CD4-positive, alpha-beta T cell treated with Interleukin-1 beta for 1 hour (primary cell): ENCODE measurements around the gene RNF187.
A peak's percentile ranks its signal among the peaks of the same experiment; 100 is the strongest.
"Not testable (repeated sequence)": the region's sequence is repeated elsewhere in the genome, so short reads cannot be mapped to it uniquely, and the experiment has no call there.

Experiments
- DNase-seq, 2 donors: peaks; one replicate each; pipeline ENCODE4 v3.0.0-alpha.2; 2020 to 2022

The RNF187 gene

DNA sequence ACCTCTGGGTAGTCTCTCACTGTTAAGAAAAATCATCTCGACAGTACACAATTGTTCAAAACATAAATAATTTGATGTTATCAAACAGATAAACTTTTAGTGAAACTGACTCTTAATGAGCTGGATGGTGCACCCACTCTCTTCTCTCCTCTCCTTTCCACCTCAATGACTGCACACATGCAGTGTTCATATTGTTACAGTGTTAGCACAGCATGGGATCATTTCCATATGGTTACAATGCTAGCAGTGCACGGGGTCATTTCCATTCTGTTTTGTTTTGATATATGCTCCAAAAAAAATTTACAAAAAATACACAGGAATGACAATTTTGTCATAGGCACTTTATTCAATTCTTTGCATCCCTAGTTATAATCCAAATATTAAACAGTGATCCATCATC, 26.4 kb upstream of the RNF187 start:
- DNase-seq = no peak

DNA sequence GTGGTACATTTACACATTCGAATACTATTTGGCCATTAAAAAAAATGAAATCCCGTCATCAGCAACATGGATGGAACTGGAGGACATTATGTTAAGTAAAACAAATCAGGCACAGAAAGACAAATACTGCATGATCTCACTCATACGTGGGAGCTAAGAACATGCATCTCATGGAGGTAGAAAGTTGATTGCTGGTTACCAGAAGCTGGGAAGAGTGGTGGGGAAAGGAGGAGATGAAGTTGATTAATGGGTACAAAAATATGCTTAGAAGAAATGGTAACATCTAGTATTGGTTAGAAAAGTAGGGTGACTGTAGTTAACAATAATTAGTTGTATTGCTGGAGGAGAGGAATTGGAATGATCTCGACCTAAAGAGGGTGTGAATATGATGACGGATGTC, 24.6 kb upstream of the RNF187 start:
- no peak for DNase-seq

DNA sequence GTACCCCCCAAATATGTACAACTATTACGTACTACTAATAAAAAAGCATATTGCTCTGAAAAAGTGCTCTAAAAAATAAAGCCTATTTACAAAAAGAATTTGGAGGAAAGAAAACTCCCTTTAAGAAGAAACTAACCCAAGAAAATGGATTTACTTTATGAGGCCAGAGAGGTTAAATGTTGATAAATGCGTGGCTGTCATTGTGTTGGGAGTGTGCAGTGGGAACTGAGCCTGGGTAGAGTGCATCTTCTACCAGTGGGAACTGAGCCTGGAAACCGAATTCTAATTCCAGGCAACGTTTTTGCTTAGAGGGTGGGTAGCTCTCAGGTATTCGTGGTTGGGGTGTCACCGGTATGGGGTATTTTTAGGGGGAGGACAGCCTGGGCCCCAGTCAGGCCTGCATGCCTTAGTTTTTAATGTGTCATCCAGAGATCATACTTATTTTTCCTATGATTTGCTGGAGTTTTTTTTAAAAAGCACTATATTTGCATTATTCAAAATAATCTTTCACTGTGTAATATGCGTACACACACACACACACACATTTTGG, 24.1 kb upstream of the RNF187 start:
- DNase-seq = no peak

DNA sequence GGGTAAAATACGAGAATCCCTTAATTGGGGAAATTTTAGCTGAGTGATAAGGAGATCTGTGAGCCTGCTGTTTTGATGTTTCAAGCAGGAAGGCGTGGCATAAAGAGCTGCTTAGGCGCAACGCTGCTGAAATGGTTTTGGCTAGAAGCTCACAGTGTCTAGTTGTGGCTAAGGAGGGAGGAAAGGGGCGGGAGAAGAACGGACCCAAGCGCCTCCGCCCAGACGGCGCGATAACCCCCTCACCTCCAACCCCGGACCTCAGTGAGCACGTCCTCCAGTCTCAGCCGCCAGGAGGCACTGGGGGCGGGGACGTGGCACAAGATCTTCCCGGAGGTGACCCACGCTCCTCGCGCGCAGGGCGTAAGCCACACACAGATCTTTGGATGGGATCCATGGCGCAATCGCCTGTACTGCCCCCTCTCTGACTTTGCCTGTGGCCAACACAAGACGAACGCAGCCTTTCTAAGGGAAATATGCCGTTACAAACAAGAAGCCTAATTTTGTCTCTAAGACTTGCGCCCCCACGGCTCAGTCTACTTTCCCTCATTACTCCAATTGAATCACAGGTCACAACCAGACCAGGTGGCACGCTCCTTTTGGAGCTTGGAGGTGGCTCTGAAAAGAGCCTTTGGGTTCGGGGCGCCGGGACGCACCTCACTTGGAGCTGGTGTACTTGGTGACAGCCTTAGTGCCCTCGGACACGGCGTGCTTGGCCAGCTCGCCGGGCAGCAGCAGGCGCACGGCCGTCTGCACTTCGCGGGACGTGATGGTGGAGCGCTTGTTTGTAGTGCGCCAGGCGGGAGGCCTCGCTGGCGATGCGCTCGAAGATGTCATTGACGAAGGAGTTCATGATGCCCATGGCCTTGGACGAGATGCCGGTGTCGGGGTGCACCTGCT, 23.4 kb upstream of the RNF187 start:
- DNase-seq = peak; percentile 51 to 64

DNA sequence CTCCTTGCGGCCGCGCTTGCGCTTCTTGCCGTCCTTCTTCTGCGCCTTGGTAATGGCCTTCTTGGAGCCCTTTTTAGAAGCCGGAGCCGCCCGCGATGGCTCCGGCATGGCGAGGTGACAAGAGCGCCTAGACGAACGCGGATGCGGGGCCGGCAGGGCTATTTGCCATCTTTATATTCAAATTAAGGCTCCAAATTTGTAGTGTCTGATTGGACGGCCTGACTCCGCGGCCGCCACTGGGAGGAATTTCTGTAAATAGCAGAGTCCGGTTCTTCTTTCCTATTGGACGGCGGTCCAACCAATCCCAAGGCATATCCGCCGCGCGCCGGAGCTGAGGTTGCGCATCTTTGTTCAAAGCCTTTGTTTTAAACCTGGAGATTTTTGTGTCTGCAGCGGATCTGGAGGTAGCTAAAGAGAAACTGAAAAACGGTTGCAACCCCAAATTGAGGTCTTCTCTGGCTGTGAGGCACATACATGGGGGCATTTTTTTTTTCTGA, 22.6 kb upstream of the RNF187 start:
- peak; percentile 87 to 92 for DNase-seq

DNA sequence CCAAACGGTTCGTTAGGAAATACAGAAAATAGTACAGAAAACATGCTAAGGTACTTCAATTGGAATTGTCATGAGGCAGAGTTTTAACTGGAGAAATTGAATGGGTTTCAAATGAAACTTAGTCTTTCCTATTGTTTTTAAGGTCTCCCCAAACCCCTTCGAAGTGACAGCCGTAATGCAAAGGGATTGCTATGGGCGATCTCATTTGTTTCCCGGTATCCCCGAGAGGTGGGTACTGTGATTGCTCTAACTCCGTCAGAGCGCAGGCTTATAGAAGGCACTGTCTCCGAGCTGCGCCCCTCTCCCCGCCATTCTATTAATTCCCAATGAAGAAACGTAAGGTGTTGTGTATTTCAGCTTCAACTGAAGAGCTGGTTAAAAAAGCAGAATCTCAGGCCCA, 22.0 kb upstream of the RNF187 start:
- no peak for DNase-seq

DNA sequence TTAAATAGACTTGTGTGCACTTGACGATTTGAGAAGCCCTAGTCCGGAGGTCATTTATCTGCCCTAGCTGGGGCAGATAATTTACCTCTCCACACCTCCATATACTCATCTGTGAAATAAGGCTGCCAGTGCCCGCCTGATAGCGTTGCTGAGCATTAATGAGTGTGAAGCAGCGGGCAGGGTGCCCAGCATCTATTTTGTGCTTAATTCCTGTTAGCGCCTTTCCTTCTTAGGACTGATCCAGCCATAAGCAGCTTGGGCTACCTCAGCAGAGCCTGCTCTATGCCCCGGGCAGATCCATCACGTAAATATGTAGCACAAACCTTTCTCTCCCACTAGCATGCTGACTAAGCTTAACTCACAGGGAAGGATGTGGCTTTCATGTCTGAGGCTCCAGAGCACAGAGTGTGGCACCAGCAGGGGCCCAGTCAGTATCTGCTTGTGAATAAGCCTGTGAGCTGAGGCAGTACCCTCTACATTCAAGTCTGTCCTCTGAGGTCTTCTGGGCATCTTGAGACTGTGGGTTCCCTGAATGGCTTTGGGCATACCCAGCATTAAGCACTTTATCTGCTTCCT, 21.5 kb upstream of the RNF187 start:
- peak in 1 of 2 donors; percentile 42 for DNase-seq

DNA sequence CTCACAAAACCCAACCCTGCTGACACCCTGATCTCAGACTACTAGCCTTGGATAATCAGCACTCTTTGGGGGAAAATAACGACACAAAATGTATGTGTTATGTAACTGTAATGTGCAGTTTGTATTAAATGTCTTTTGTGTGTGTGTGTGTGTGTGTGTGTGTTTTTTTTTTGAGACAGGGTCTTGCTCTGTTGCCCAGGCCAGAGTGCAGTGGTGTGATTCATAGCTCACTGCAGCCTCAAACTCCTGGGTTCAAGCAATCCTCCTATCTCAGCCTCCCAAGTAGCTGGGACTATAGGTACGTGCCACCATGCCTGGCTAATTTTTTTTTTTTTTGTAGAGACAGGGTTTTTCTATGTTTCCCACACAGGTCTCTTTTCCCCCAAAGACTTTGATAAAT, 19.0 kb upstream of the RNF187 start:
- DNase-seq = not testable (repeated sequence)

DNA sequence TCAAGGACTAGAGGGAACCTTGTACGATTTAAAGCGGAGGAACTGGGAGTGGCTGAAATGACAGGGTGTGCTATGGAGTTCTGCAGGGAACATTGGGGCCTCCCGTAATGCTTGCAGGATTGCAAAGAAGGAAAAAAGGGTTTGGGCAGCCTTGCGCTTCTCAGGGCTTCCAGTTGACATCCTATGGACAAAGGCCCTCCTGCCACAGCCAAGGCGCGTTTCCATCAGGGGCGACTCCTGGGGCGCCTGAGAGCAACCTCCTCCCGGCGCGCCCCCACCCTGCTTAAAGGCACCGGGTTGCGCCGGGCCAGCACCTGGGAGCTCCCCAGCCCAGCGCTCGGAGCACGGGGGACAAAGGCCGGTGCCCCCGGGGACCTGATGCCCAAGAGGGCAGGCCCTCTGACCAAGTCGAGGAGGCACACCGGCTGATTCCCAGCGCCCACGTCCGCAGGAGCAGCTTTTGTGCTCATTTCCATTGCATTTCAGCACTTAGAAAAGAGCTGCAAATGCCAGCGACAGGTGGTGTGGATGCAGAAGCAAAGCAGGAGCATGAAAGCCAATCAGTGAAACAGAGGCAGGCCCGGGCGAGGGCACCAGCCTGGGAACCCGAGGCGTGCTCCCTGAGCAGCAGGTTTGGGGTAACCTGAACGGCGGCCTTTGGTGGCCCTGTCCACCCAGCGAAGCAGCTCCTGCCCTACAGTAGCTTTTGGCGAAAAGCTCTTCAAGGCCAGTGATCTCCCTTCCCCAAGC, 17.6 kb upstream of the RNF187 start:
- DNase-seq = no peak

DNA sequence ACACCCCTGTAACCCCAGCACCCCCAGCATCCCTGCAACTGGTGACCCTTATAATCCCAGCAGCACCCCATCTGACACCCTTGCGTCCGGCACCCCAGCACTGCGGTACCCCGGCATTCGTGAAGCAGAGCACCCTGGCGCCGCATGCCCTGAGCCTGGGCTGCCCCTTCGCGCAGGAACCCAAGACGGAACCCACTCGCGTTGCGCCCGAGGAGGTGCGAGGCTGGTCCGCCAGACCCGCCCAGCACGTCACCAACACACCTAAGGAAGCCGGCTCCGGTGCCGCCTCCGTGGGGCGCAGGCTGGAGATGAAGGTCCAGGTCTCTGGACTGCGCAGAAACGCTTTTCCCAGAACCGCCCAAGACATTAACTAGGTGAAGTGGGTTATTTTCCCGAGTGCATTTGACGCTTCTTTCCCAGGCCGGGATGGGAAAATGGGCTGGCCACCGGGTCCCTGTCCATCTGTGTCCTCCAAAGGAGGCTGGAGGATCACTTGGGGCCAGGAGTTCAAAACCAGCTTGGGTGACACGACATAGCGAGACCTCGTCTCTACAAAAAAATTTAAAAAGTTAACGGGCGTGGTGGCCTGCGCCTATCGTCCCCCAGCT, 15.9 kb upstream of the RNF187 start:
- no peak for DNase-seq

DNA sequence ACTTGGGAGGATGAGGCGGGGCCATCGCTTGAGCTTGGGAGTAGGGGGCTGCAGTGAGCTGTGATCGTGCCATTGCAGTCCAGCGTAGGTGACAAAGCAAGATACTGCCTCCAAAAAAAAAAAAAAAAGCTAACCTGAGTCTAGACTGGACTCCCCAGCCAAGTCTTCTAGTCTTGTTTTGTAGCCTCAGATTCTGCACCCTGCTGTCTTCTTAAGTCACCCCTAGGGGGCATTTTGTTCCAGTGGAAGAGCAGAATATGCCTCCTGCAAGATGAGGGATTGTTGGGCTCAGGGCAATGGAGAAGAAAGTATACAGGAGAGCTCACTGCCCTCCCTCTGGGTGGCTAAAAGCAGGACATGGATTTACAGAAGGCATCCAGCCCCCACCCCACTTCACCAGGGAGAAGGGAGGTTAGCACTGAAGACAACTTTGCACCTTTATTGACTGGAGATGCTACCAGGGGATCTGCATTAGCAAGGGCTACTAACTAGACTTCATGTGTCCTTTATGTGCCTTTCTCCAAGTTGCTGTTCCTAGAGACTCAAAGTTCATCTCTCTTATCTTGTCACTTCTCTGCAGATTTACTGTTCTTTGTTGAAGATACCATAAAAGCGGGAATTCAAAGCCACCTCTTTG, 15.3 kb upstream of the RNF187 start:
- peak; percentile 40 to 57 for DNase-seq

DNA sequence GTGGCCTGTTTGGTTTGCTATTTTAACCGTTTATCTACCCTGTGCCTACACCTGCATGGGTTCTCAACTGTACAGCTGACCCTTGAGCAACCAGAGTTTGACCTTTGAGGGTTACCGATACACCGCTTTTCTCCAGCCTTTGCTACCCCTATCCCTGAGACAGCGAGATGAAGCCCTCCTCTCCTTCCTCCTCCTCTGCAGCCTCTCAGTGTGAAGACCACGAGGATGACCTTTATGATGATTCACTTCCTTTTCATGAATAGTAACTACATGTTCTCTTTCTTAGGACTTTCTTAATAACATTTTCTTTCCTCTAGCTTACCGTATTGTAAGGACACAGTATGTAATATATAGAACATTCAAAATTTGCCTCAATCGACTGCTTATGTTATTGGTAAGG, 14.5 kb upstream of the RNF187 start:
- DNase-seq = no peak

DNA sequence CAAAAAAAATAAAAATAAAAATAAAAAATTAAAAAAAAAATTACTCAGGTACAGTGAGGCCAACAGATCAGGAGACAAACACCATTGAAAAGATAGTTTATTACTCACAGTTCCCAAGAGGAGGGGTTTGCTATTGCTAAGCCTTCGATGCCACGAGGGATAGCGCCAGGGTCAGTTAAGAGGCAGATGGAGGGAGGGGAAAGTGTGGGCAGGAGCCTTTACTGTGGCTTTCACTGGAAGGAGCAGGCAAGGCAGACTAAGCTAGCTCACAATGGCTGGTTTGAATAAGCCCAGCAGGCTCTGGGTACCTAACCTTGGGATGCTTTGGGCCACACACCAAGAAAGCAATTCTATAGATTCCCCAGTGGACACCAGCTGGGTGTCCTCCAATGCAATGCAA, 12.7 kb upstream of the RNF187 start:
- no peak for DNase-seq

DNA sequence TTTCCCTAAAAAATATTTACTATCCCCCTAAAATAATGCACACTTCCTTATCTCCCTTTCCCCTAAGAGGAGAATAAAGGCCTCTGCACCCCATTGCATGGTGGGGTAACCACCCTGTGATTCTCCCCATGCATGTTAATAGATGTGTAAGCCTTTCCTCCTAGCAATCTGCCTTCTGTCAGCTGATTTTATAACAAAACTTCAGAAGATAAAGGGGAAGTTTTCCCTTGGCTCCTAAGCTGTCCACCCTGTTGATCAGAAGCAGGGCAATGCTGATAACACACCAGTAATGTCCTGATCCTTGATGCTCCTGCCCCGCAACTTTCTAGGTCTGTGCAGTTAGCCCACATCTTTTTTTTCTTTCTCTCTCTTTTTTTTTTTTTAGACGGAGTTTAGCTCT, 11.4 kb upstream of the RNF187 start:
- DNase-seq = no peak

DNA sequence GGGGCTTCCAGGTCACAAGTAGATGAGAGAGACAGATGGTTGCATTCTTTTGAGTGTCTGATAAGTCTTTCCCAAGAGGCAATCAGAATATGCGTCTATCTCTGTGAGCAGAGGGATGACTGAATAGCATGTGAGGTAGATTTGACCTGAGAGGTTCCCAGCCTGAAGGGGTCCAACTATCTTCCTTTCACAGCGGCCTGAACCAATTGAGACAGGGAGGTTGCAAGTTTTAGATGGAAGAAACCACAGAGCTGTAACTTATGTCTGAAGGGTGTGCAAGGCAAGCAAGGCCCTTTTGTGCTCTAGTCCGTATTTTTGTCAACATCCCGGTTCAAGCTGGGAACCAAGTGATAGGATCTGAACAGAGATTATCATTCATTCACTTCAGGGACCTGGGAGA, 9.9 kb upstream of the RNF187 start:
- DNase-seq = no peak

DNA sequence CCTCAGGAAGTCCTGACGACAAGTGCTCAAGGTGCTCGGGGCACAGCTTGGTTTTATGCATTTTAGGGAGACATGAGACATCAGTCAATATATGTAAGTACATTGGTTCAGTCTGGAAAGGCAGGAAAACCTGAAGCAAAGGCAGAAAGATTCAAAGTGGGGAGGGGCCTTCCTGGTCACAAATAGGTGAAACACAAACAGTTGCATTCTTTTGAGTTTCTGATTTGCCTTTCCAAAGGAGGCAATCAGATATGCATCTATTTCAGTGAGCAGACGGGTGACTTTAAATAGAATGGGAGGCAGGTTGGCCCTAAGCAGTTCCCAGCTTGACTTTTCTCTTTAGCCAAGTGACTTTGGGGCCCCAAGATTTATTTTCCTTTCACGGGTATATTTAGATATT, 8.9 kb upstream of the RNF187 start:
- no peak for DNase-seq

DNA sequence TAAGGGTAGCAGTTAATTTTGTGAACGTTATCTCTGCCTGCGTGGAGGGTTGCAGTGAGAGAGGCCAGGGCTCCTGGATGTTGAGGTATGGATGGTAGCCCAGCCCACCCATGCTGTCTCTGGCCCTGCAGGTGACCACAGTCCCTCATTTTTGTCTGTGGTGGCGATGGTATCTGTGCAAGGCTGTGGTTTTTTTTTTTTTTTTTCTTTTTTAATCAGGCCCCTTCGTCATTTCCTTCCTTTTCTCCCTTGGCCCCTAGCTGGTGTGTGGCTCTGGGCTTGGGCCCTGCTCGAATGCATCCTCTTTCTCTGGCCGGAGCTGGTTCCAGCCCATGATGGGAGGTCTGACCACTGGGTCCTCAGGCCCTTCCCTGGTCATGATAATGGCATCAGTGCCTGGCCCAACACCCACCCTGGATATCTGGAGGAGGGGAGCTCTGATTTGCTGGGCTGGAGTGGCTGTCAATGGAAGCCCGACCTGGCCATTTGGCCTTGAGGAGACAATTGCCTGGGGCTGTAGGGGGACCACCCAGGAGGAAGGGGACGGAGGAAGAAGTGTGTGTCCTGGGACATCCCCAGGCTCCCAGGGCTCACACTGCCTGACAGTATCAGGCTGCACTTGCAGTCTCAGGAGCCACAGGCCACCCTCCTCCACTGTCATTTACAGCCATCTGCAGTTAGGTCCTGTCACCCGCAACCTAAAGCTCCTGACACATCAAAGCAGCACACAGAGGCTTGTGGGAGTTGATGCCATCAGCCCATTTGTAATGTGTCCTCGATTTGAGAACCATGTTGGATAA, 8.1 kb upstream of the RNF187 start:
- peak; percentile 21 to 41 for DNase-seq

DNA sequence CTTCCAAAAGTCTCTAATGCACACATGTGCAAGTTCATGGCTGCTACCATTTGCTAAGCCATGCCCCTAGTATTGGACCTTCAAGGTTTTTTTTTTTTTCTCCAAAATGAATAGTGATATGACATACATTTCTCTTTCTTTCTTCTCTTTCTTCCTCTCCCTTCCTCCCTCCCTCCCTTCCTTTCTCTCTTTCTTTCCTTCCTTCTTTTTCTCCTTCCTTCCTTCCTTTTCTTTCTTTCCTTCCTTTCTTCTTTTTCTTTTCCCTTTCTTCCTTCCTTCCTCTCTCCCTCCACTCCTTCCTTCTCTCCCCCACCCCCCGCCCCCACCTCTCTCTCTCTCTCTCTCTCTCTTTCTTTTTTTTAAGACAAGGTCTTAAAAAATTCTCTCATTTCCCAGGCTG, 3.4 kb upstream of the RNF187 start:
- DNase-seq = no peak

DNA sequence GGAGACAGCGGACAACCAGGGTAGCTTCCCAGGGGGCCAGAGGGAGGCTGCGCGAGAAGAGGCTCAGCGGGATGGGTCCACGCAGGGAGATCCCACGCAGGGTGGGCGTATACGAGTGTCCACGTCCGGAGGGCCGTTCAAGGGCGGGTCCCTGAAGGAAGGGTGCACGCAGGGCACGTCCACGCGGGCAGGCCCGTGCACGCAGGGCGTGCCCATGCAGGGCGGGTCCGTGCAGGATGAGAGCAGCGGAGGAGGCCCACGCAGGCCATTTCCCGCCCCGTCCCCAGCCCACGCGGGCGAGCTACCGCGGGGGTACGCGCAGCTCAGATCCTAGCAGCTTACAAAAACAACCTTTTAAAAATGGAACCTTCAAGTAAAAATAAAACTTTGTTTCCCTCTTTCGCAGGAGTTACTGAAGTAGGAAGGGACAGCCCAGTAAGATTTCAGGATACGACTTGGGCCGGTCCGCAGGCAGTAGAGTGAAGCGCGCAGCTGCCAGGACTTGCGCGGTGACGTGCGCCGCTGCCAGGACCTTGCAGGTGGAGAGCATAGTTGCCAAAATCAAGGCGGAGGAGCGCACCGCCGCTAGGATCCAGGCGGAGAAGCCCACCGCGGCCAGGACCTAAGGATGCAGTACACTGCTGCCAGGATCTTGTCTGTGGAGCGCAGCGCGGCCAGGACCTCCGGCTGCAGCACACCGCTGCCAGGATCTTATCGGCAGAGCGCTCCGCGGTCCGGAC, 416 bp upstream of the RNF187 start:
- DNase-seq = peak; percentile 85 to 87

DNA sequence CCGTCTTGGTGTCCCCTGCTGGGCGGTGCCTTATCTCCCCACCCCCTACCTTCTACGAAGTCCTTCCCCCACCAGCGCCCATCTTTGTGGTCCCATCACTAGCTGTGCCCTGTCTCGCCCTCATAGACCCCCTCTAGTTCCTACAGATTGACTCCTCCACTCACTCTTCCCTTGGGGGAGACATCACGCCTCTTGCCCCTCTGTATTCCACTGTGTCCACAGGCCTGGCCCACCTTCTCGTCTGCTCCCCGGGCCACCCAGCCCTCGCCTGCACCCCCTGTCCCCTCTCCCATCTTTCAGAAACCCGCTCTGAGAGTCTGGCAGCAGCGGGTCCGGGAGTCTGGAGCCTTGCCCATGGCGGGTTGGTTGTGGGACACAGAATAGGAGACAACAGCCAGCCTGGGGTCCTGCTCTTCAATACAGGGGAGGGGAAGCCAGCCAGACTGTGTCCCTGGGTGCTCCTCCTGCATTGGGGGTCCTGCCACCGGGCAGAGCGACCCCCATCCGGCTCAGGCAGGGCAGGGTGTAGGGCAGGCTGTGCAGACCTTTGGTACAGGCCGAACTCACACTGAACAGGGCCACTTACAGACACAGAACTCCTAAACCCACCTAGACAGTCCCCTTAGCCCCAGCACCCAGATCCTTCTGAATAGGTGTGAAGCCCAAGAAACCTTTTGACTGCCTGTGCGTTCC, 1.1 kb downstream of the RNF187 start:
- no peak for DNase-seq
